Neuronal stem cell (in vitro differentiated cells): ENCODE results near the gene SUN1.
"Not testable (repeated sequence)": the region's sequence is repeated elsewhere in the genome, so short reads cannot be mapped to it uniquely, and the experiment has no call there.

Experiments
- DNase-seq: peaks from one replicate; pipeline ENCODE4 v3.0.0-alpha.2; 2013; ENCODE audit warnings: low spot score
- H2AFZ ChIP-seq: one replicate; pipeline ENCODE4 v1.6.1; 2013; ENCODE audit warnings: mild to moderate bottlenecking, low read length, inconsistent platforms
- H2AK5ac ChIP-seq: 2 replicates; pipeline ENCODE4 v1.6.1; 2013; ENCODE audit warnings: low read depth, mild to moderate bottlenecking, inconsistent platforms, low read length, moderate library complexity, mixed read lengths
- H2BK120ac ChIP-seq: 2 replicates; pipeline ENCODE4 v1.6.1; 2013; ENCODE audit warnings: low read depth, mild to moderate bottlenecking, inconsistent platforms, low read length, moderate library complexity, mixed read lengths
- H2BK12ac ChIP-seq: one replicate; pipeline ENCODE4 v1.6.1; 2013; ENCODE audit warnings: low read length, inconsistent platforms
- H2BK15ac ChIP-seq: 2 replicates; pipeline ENCODE4 v1.6.1; 2013; ENCODE audit warnings: mild to moderate bottlenecking, low read length, inconsistent platforms, mixed read lengths
- H2BK5ac ChIP-seq: one replicate; pipeline ENCODE4 v1.6.1; 2013; ENCODE audit warnings: inconsistent platforms, mild to moderate bottlenecking, low read length, moderate library complexity
- H3K14ac ChIP-seq: one replicate; pipeline ENCODE4 v1.6.1; 2013; ENCODE audit warnings: low read length, inconsistent platforms
- H3K18ac ChIP-seq: 2 replicates; pipeline ENCODE4 v1.6.1; 2013; ENCODE audit warnings: low read length, inconsistent platforms
- H3K23ac ChIP-seq: 2 replicates; pipeline ENCODE4 v1.6.1; 2013; ENCODE audit warnings: low read depth, mild to moderate bottlenecking, mixed read lengths, low read length, inconsistent platforms; ENCODE audit not compliant: poor library complexity
- H3K27ac ChIP-seq: replicated peaks from 3 replicates; pipeline ENCODE4 v1.5.1; 2013; ENCODE audit warnings: low read length, inconsistent platforms
- H3K27me3 ChIP-seq, 3 experiments: 2 replicates each; pipeline ENCODE4 v1.6.1; 2013; ENCODE audit warnings: low read length in 3 of 3, mild to moderate bottlenecking in 2 of 3, inconsistent platforms in 1 of 3, low read depth in 1 of 3, mixed read lengths in 1 of 3, moderate library complexity in 1 of 3; ENCODE audit not compliant: control insufficient read depth in 3 of 3, insufficient read depth in 3 of 3
- H3K36me3 ChIP-seq, 2 donors: replicated peaks in 1 of 2; 2 replicates each; pipeline ENCODE4 v1.6.1; 2013; ENCODE audit warnings: low read length in 2 of 2; ENCODE audit not compliant: control insufficient read depth in 2 of 2, insufficient read depth in 2 of 2
- H3K4ac ChIP-seq: 2 replicates; pipeline ENCODE4 v1.6.1; 2013; ENCODE audit warnings: inconsistent platforms, mild to moderate bottlenecking, low read length, moderate library complexity
- H3K4me1 ChIP-seq, 2 donors: 1 replicate in 1 of 2; 2 replicates in 1 of 2; pipeline ENCODE4 v1.6.1; 2013; ENCODE audit warnings: low read length in 2 of 2, low read depth in 1 of 2; ENCODE audit not compliant: control insufficient read depth in 2 of 2, insufficient read depth in 1 of 2
- H3K4me2 ChIP-seq: one replicate; pipeline ENCODE4 v1.6.1; 2013; ENCODE audit warnings: mild to moderate bottlenecking, low read length, inconsistent platforms; ENCODE audit not compliant: insufficient read depth, poor library complexity, severe bottlenecking
- H3K4me3 ChIP-seq, 2 donors: 2 replicates each; pipeline ENCODE4 v1.5.1; 2013; ENCODE audit warnings: low read length in 2 of 2, mild to moderate bottlenecking in 2 of 2, inconsistent platforms in 1 of 2, moderate library complexity in 1 of 2
- H3K79me1 ChIP-seq: one replicate; pipeline ENCODE4 v1.6.1; 2013; ENCODE audit warnings: low read depth, mild to moderate bottlenecking, inconsistent platforms, low read length, moderate library complexity
- H3K9ac ChIP-seq: one replicate; pipeline ENCODE4 v1.6.1; 2013; ENCODE audit warnings: mild to moderate bottlenecking, low read depth, low read length, inconsistent platforms; ENCODE audit not compliant: poor library complexity
- H3K9me3 ChIP-seq, 2 donors: replicated peaks in 1 of 2; 2 replicates each; pipeline versions ENCODE3 to v1.6.1; 2013; ENCODE audit warnings: low read length in 2 of 2, mild to moderate bottlenecking in 2 of 2, inconsistent platforms in 1 of 2, low read depth in 1 of 2, mixed read lengths in 1 of 2, moderate library complexity in 1 of 2; ENCODE audit not compliant: control insufficient read depth in 2 of 2, insufficient read depth in 1 of 2
- H4K8ac ChIP-seq: one replicate; pipeline ENCODE4 v1.6.1; 2013; ENCODE audit warnings: low read depth, mild to moderate bottlenecking, inconsistent platforms, low read length, moderate library complexity
- H4K91ac ChIP-seq: one replicate; pipeline ENCODE4 v1.6.1; 2013; ENCODE audit warnings: low read length, low read depth, mild to moderate bottlenecking, inconsistent platforms; ENCODE audit not compliant: poor library complexity
- WGBS, 2 donors: extraction: QIAGEN DNeasy Blood & Tissue Kit; methylation state at CpG; one replicate each; pipeline ENCODE4 v1.1.7; 2013; ENCODE audit warnings: missing lambda C conversion rate in 2 of 2, mixed read lengths in 1 of 2; ENCODE audit not compliant: insufficient read length in 2 of 2, insufficient replicate concordance in 1 of 2; ENCODE audit errors: extremely low coverage in 2 of 2; 5-methylcytosine and 5-hydroxymethylcytosine counted together

SUN1 gene

DNA sequence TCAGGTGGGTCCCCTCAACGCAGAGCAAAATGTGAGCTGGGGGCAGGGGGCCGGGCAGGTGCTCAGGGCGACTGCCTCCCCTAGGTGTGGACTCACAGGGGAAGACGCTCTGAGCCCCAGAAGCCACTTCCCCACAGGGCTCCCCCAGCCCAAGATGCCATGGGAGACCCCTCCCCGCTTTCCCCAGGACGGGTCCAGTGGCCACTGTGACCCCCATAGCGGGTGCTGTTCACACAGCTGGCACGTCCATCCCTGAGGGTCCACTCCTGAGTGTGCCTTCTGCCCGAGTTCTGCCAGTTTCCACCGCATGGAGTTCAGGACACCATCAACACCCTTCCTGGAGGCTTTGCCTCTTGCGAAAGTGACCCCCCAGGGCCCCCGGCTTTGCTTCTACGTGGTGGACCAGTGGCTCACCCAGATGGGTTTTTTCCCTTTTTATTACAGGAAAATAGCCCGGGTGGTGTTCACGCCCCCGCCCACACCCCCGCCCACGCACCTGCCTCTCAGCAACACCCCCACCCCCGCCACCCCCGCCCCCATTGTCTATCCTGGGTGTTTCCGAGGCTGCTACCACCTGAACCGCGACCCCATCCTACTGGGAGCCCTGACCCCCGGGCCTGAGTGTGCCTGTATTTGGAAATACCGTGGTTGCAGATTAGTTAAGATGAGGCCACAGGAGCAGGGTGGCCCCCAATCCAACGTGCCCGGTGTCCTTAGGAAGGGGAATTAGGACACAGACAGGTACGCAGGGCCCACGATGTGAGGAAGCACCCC lies 90.2 kb downstream of the SUN1 start:
- H3K36me3 ChIP-seq: no peaks in the 10 kb centered on the region
- H3K4ac ChIP-seq: no peak overlapping the region
- H3K79me1 ChIP-seq: no peaks in the 10 kb centered on the region
- H3K14ac ChIP-seq: no peak overlapping the region
- H2BK5ac ChIP-seq: peak overlapping the region; percentile 82
- H3K18ac ChIP-seq: peak overlapping the region; percentile 91
- DNase-seq: no peak
- H2BK120ac ChIP-seq: peak overlapping the region; percentile 72
- H3K4me2 ChIP-seq: no peak overlapping the region
- WGBS, 2 donors: no CpG with 5 or more reads among the region's 29 CpGs
- H4K8ac ChIP-seq: no peak overlapping the region
- H3K27ac ChIP-seq: no peak overlapping the region
- peak overlapping the region; percentile 89 for H2BK15ac ChIP-seq
- H2AFZ ChIP-seq: peak overlapping the region; percentile 88
- H3K9ac ChIP-seq: peak overlapping the region; percentile 12
- H4K91ac ChIP-seq: no peak overlapping the region
- peak overlapping the region; percentile 94 for H2AK5ac ChIP-seq
- H3K9me3 ChIP-seq: no peaks in the 10 kb centered on the region
- H3K4me3 ChIP-seq: no peak overlapping the region
- peaks cover 0 to 9% (median 0%) of the 10 kb centered on the region in 3 experiments for H3K27me3 ChIP-seq
- H3K23ac ChIP-seq: no peak overlapping the region
- peaks cover 7 to 11% of the 10 kb centered on the region in 2 donors for H3K4me1 ChIP-seq
- H2BK12ac ChIP-seq: peak overlapping the region; percentile 22

DNA sequence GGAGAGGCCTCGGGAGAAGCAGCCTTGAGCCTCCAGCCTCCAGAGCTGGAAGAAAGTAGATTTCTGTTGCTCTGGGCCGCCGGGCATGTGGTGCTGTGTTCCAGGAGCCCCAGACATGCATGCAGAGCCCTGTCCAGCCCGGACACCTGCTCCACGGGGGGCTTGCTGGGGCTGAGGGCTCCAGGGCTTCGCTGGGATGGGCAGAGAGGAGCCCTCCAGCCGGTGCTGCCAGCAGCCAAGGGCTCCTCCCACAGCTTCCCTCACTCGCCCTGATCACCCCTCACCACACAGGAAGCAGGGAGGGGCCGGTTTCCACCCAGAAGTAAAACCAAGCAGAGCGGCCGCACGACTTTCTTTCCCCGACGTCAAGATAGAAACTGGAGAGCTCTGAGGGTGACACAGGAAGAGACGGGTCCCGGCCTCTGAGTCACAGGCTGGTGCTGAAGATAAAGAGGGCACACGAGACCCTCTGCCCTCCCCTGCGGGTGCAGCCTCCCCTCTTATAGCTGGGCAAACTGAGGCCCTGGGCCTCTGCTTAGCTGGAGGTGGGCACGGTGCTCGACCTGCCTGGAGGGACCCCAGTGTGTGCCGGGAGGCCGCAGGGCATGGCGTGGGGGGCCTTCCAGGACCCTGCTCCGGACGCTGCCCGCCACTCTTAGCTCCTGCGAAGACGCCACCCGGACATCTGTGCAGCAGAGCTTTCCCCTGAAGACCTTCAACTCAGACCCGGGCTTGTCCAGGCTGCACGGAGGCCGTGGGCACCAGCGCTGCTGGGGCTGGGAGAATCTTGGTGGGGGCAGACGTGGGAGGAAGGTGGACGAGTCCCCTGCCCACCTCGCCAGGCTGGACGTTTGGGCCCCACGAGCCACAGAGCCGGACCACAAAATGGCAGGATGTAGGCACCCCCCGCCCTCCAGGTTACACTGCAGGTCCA lies 91.1 kb downstream of the SUN1 start:
- WGBS, 2 donors: no CpG with 5 or more reads among the region's 40 CpGs

DNA sequence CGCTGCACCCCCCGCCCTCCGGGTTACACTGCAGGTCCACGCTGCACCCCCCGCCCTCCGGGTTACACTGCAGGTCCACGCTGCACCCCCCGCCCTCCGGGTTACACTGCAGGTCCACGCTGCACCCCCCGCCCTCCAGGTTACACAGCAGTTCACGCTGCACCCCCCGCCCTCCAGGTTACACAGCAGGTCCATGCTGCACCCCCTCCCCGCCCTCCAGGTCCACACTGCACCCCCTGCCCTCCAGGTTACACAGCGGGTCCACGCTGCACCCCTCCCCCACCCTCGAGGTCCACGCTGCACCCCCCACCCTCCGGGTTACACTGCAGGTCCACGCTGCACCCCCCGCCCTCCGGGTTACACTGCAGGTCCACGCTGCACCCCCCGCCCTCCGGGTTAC lies 91.8 kb downstream of the SUN1 start:
- H3K27me3 ChIP-seq, H3K4me3 ChIP-seq, H2AK5ac ChIP-seq, DNase-seq, H2BK12ac ChIP-seq, H3K9me3 ChIP-seq, H3K9ac ChIP-seq, H2BK120ac ChIP-seq, H4K91ac ChIP-seq, H3K27ac ChIP-seq, H4K8ac ChIP-seq, H3K4me2 ChIP-seq, H2BK5ac ChIP-seq, H2BK15ac ChIP-seq, H3K18ac ChIP-seq, H3K4ac ChIP-seq, H2AFZ ChIP-seq, H3K36me3 ChIP-seq, H3K23ac ChIP-seq, H3K79me1 ChIP-seq: not testable (repeated sequence)
- Histone ChIP-seq H3K4me1 (peaks cover 7 to 11% of the 10 kb centered on the region in 2 donors), H3K14ac (peak overlapping the region; percentile 75)
- WGBS, 2 donors: no CpG with 5 or more reads among the region's 25 CpGs

More for the DNA sequence above, 91.1 kb downstream of the SUN1 start:
- peak overlapping the region; percentile 82 for H2BK5ac ChIP-seq
- peak overlapping the region; percentile 1 for H2AK5ac ChIP-seq
- H3K4me3 ChIP-seq: no peak overlapping the region
- no peaks in the 10 kb centered on the region for H3K9me3 ChIP-seq
- H3K4ac ChIP-seq: peak overlapping the region; percentile 23
- H3K36me3 ChIP-seq: no peaks in the 10 kb centered on the region
- peak overlapping the region; percentile 6 for H3K23ac ChIP-seq
- no peak overlapping the region for H4K91ac ChIP-seq
- H3K4me1 ChIP-seq: peaks cover 7 to 11% of the 10 kb centered on the region in 2 donors
- DNase-seq: no peak
- H3K14ac ChIP-seq: peak overlapping the region; percentile 75
- H2BK15ac ChIP-seq: peak overlapping the region; percentile 81
- H2AFZ ChIP-seq: peak overlapping the region; percentile 88
- H3K27me3 ChIP-seq: peaks cover 0 to 9% (median 0%) of the 10 kb centered on the region in 3 experiments
- H2BK12ac ChIP-seq: peak overlapping the region; percentile 30
- no peak overlapping the region for H3K27ac ChIP-seq
- H3K18ac ChIP-seq: peak overlapping the region; percentile 91
- no peak overlapping the region for H4K8ac ChIP-seq
- no peak overlapping the region for H3K9ac ChIP-seq
- no peaks in the 10 kb centered on the region for H3K79me1 ChIP-seq
- no peak overlapping the region for H3K4me2 ChIP-seq
- peak overlapping the region; percentile 72 for H2BK120ac ChIP-seq
